ENCODE data around the gene SLC17A8. TPM values are rescaled to one million over a fixed set of nuclear protein-coding genes. Genes with fewer than 3 reads are reported as not detected.
"Not testable (repeated sequence)": the region's sequence is repeated elsewhere in the genome, so short reads cannot be mapped to it uniquely, and the experiment has no call there.

The SLC17A8 gene
- 0.11 TPM in 1 of 2 replicates, not detected in the other for polyA plus RNA-seq (2012; rRNA removed)
- polyA plus RNA-seq (2012; cell fraction: cytosol; rRNA removed), result under 0.01 and 0.03 TPM in 2 replicates
- polyA plus RNA-seq (2012; cell fraction: nucleus; rRNA removed), result 0.05 TPM in 1 of 2 replicates, not detected in the other

- TF ChIP-seq GABPA (IDR thresholded peaks at IDR 0.05; ENCODE audit: low read depth) (no peak), MEF2A (IDR thresholded peaks at IDR 0.05; ENCODE audit: borderline replicate concordance, low read depth) (no peak), REST (IDR thresholded peaks at IDR 0.05; ENCODE audit: low read depth, low read length) (no peak), USF1 (IDR thresholded peaks at IDR 0.05; ENCODE audit: borderline replicate concordance, low read depth) (no peak), FOXM1 (IDR thresholded peaks at IDR 0.05; ENCODE audit: low read depth) (no peak), ZBTB33 (IDR thresholded peaks at IDR 0.05; ENCODE audit: borderline replicate concordance, low read depth) (no peak), IRF3 (IDR thresholded peaks at IDR 0.05; ENCODE audit: low read depth, low read length) (no peak), RAD21 (IDR thresholded peaks at IDR 0.05; ENCODE audit: low read length) (no peak), FOSL2 (IDR thresholded peaks at IDR 0.05; ENCODE audit: borderline replicate concordance, low read depth) (no peak), TAF1 (IDR thresholded peaks at IDR 0.05; ENCODE audit: borderline replicate concordance, low read depth, low read length) (no peak), MXI1 (IDR thresholded peaks at IDR 0.05; ENCODE audit: low read depth, low read length) (no peak), RFX5 (IDR thresholded peaks at IDR 0.05; ENCODE audit: low read length) (no peak), SIN3A (IDR thresholded peaks at IDR 0.05; ENCODE audit: borderline replicate concordance, low read depth, low read length) (no peak), GATA2 (CRISPR knock-in tag; IDR thresholded peaks at IDR 0.05) (no peak), CHD2 (IDR thresholded peaks at IDR 0.05; ENCODE audit: low read length, partially characterized antibody) (no peak), FOXJ3 (CRISPR knock-in tag; IDR thresholded peaks at IDR 0.05) (no peak), YY1 (IDR thresholded peaks at IDR 0.05; ENCODE audit: low read depth) (no peak)
- H3K9ac ChIP-seq, result no peak within 1 kb of the TSS
- H3K27me3 ChIP-seq (ENCODE audit: insufficient read depth), result peaks cover 10% of the 10 kb centered on the region; the same call in 1 of the 2 replicates
- no peaks in the 10 kb centered on the region for H3K9me3 ChIP-seq
- H3K9me2 ChIP-seq, result no peaks in the 10 kb centered on the region; the same call in 1 of the 2 replicates
- no peaks in the 10 kb centered on the region for H4K20me1 ChIP-seq (ENCODE audit: insufficient read depth)
- H3K27ac ChIP-seq (ENCODE audit: low read depth in 2 of 2, low read length in 1 of 2), result no peak within 1 kb of the TSS
- H3K4me1 ChIP-seq (ENCODE audit: control insufficient read depth in 1 of 2, insufficient read depth in 2 of 2, low read depth in 1 of 2, low read length in 1 of 2), result no peaks in the 10 kb centered on the region; a peak in 1 of 4 replicates
- no peak within 1 kb of the TSS for H3K4me2 ChIP-seq
- H3K4me3 ChIP-seq (ENCODE audit: low read depth in 2 of 2, low read length in 1 of 2), result no peak within 1 kb of the TSS
- no peaks in the 10 kb centered on the region for H3K79me2 ChIP-seq (ENCODE audit: insufficient read depth)
- H3K36me3 ChIP-seq (replicated peaks in 1 of 2; ENCODE audit: control insufficient read depth in 1 of 2, insufficient read depth in 2 of 2, low read length in 1 of 2), result no peaks in the 10 kb centered on the region
- ChIA-PET CTCF (interaction anchor here (1.3 to 4.6 kb wide), 2 partner anchors 9 to 47 kb away, joined by 3 to 27 read pairs; no protein-coding TSS in a partner anchor), POLR2A (no interaction called here)
- 50% methylated on average over 8 of the region's 13 CpGs for whole genome bisulfite sequencing (ENCODE audit: low lambda C conversion rate)
- no peaks in the 10 kb centered on the region for H3F3A ChIP-seq (replicated peaks; ENCODE audit: insufficient read depth)
- DNase-seq, result peak; percentile 34
- no peak within 1 kb of the TSS for H2AFZ ChIP-seq (ENCODE audit: low read depth)
These were observed at the start of gene SLC17A8 for GRCh38 chr12:100356644-100357223. SLC17A8 (plus strand) TSS chr12:100357074; CDS start chr12:100357392, 318 bp downstream.

GRCh38 chr12:100308138-100308537, 48.7 kb upstream of the SLC17A8 start:
- H3F3A ChIP-seq (replicated peaks; ENCODE audit: insufficient read depth); H3K9ac ChIP-seq; DNase-seq; H3K9me3 ChIP-seq; CTCF ChIA-PET; POLR2A ChIA-PET; H3K4me2 ChIP-seq; H4K20me1 ChIP-seq (ENCODE audit: insufficient read depth); H3K79me2 ChIP-seq (ENCODE audit: insufficient read depth); H3K4me3 ChIP-seq (ENCODE audit: low read depth in 2 of 2, low read length in 1 of 2); H3K4me1 ChIP-seq (ENCODE audit: control insufficient read depth in 1 of 2, insufficient read depth in 2 of 2, low read depth in 1 of 2, low read length in 1 of 2); H2AFZ ChIP-seq (ENCODE audit: low read depth); H3K27me3 ChIP-seq (ENCODE audit: insufficient read depth); H3K9me2 ChIP-seq; H3K27ac ChIP-seq (ENCODE audit: low read depth in 2 of 2, low read length in 1 of 2): not testable (repeated sequence)
- WGBS (ENCODE audit: low lambda C conversion rate), result 98% methylated on average over 5 of the region's 5 CpGs
- H3K36me3 ChIP-seq (replicated peaks in 1 of 2; ENCODE audit: control insufficient read depth in 1 of 2, insufficient read depth in 2 of 2, low read length in 1 of 2), result peaks cover 20 to 51% of the 10 kb centered on the region in 2 experiments
